Transverse colon (tissue), 4 donors: Measurements from ENCODE around the gene KMT5B. TPM values are rescaled to one million over a fixed set of nuclear protein-coding genes. Genes with fewer than 3 reads are reported as not detected.

Experiments
- DNase-seq: peaks from one replicate; pipeline ENCODE4 v3.0.0-alpha.2; 2019
- H3K27ac ChIP-seq, 4 donors: fragments of 200-600 bp; sonication (generic); 2 replicates each; pipeline ENCODE4 v1.5.1; 2016 to 2018; ENCODE audit warnings: inconsistent platforms in 4 of 4
- H3K27me3 ChIP-seq: fragments of 200-600 bp; sonication (generic); 2 replicates; pipeline ENCODE4 v1.5.1; 2017; ENCODE audit warnings: inconsistent platforms
- H3K36me3 ChIP-seq, 4 donors: fragments of 200-600 bp; sonication (generic); 2 replicates each; pipeline ENCODE4 v1.5.1; 2017 to 2019; ENCODE audit warnings: inconsistent platforms in 4 of 4
- H3K4me1 ChIP-seq, 4 donors: fragments of 200-600 bp; sonication (generic); 2 replicates each; pipeline ENCODE4 v1.5.1; 2017 to 2020; ENCODE audit warnings: inconsistent platforms in 4 of 4
- H3K4me3 ChIP-seq, 4 donors: fragments of 200-600 bp; sonication (generic); 1 replicate in 1 of 4; 2 replicates in 3 of 4; pipeline versions ENCODE4 v1.5.1 to v1.6.1; 2017 to 2019; ENCODE audit warnings: inconsistent platforms in 4 of 4
- H3K9me3 ChIP-seq, 2 donors: fragments of 200-600 bp; sonication (generic); 2 replicates each; pipeline ENCODE4 v1.5.1; 2017 to 2019; ENCODE audit warnings: inconsistent platforms in 2 of 2
- CTCF ChIP-seq, 5 experiments: fragments of 200-600 bp in 3 of 5; fragments of 450-650 bp in 2 of 5; sonication (generic) in 3 of 5; IDR thresholded peaks; 1 replicate in 2 of 5; 2 replicates in 3 of 5; pipeline ENCODE4 v1.5.1; 2016 to 2017; ENCODE audit warnings: antibody characterized with exemption in 5 of 5, inconsistent platforms in 3 of 5, mild to moderate bottlenecking in 2 of 5, moderate library complexity in 1 of 5
- EP300 ChIP-seq: sonication (generic); formaldehyde crosslinking; IDR thresholded peaks from one replicate; pipeline ENCODE4 v1.6.1; 2017; ENCODE audit warnings: antibody characterized with exemption, low read depth
- POLR2A ChIP-seq: fragments of 450-650 bp; IDR thresholded peaks from one replicate; pipeline ENCODE4 v1.6.1; 2016; ENCODE audit warnings: antibody characterized with exemption, mild to moderate bottlenecking, moderate library complexity
- POLR2AphosphoS5 ChIP-seq, 3 donors: sonication (generic); formaldehyde crosslinking; IDR thresholded peaks; one replicate each; pipeline ENCODE4 v1.6.1; 2016; ENCODE audit warnings: antibody characterized with exemption in 3 of 3
- WGBS, 2 donors: methylation state at CpG; one replicate each; pipeline ENCODE4 v1.1.5; 2018; ENCODE audit warnings: low coverage in 1 of 2; 5-methylcytosine and 5-hydroxymethylcytosine counted together
- in situ Hi-C, 4 donors: fragments of 200-750 bp; cut with MboI; loops; one replicate each; pipeline versions ENCODE4 v1.15.0 to v1.15.1; 2017; ENCODE audit warnings: low sequenced_read_pairs in 3 of 4, low pct_ligation_motif_present in 1 of 4, low pct_unique_long_range_greater_than_20kb in 1 of 4
- intact Hi-C: fragments of 100-400 bp; cut with DNase I; formaldehyde crosslinking; loops from one replicate; pipeline ENCODE4 v1.15.1; 2023; ENCODE audit warnings: low total_unique reads
- total RNA-seq, 4 donors: library from RNA; depleted of rRNA; stranded (reverse); fragments of >200 nt; gene quantifications; one replicate each; pipeline ENCODE4 v1.1.0, GENCODE V29; 2016

Gene KMT5B
- total RNA-seq, 4 donors from 2014 or later: 33.4 to 71.4 (median 63.8) TPM

GRCh38 chr11:68214173-68215086 lies 1.3 kb upstream of the KMT5B start:
- peak; percentile 36 for DNase-seq
- TF ChIP-seq CTCF (IDR thresholded peaks at IDR 0.05) (no peak), EP300 (no peak), POLR2A (no peak), POLR2AphosphoS5 (IDR thresholded peaks at IDR 0.05) (no peak)
- Histone ChIP-seq H3K27ac (peak overlapping the region; percentile 97 to 99 (median 98)), H3K4me1 (peaks cover 27 to 48% (median 44%) of the 10 kb centered on the region in 4 donors), H3K4me3 (peak overlapping the region; percentile 70 to 97 (median 81)), H3K27me3 (no peaks in the 10 kb centered on the region), H3K9me3 (no peaks in the 10 kb centered on the region), H3K36me3 (no peaks in the 10 kb centered on the region)
- intact Hi-C loops: loop anchor here (5.0 kb wide), 1 partner anchor 92 kb away; the partner anchor contains the start of gene CHKA
- in situ Hi-C loops: no loop called here
- 37% methylated on average over 27 of the region's 58 CpGs; no CpG with 5 or more reads in 1 of the 2 donors for WGBS, 2 donors

- intact Hi-C loops (loop anchor here (5.0 kb wide), 1 partner anchor 91 kb away; the partner anchor contains the start of gene CHKA), in situ Hi-C loops (no loop called here)
- Histone ChIP-seq H3K4me1 (peaks cover 35 to 55% (median 52%) of the 10 kb centered on the region in 4 donors), H3K36me3 (no peaks in the 10 kb centered on the region), H3K27ac (peak overlapping the region; percentile 97 to 99 (median 98)), H3K9me3 (no peaks in the 10 kb centered on the region), H3K27me3 (no peaks in the 10 kb centered on the region), H3K4me3 (peak overlapping the region; percentile 70 to 97 (median 81))
- peak; percentile 89 for DNase-seq
- whole genome bisulfite sequencing, 2 donors: 0% methylated on average over 6 of the region's 90 CpGs; no CpG with 5 or more reads in 1 of the 2 donors
- TF ChIP-seq POLR2AphosphoS5 (IDR thresholded peaks at IDR 0.05) (peak; percentile 66 to 88 (median 82)), POLR2A (peak; percentile 98), EP300 (no peak), CTCF (IDR thresholded peaks at IDR 0.05) (peak in 3 of 5 experiments; percentile 12 to 57 (median 17))
Observed at GRCh38 chr11:68213555-68214172, 568 bp upstream of the KMT5B start.

- no peaks in the 10 kb centered on the region for H3K36me3 ChIP-seq
- peak; percentile 80 for DNase-seq
- 1% methylated on average over 37 of the region's 80 CpGs; no CpG with 5 or more reads in 1 of the 2 donors for WGBS, 2 donors
- intact Hi-C loops: loop anchor here (5.0 kb wide), 1 partner anchor 90 kb away; the partner anchor contains the start of gene CHKA
- H3K27ac ChIP-seq: peak overlapping the region; percentile 97 to 99 (median 98)
- no peaks in the 10 kb centered on the region for H3K9me3 ChIP-seq
- no peaks in the 10 kb centered on the region for H3K27me3 ChIP-seq
- peak overlapping the region; percentile 70 to 89 (median 80) for H3K4me3 ChIP-seq
- peaks cover 38 to 62% (median 56%) of the 10 kb centered on the region in 4 donors for H3K4me1 ChIP-seq
- in situ Hi-C loops: no loop called here
- TF ChIP-seq POLR2AphosphoS5 (IDR thresholded peaks at IDR 0.05) (peak in 2 of 3 donors; percentile 30 to 43), CTCF (IDR thresholded peaks at IDR 0.05) (peak in 4 of 5 experiments; percentile 11 to 29 (median 20)), POLR2A (peak; percentile 52), EP300 (no peak)
Observed at GRCh38 chr11:68212421-68213134, 518 bp downstream of the KMT5B start.
